ENCODE measurements around the gene RTN1.

RTN1 gene

DNA sequence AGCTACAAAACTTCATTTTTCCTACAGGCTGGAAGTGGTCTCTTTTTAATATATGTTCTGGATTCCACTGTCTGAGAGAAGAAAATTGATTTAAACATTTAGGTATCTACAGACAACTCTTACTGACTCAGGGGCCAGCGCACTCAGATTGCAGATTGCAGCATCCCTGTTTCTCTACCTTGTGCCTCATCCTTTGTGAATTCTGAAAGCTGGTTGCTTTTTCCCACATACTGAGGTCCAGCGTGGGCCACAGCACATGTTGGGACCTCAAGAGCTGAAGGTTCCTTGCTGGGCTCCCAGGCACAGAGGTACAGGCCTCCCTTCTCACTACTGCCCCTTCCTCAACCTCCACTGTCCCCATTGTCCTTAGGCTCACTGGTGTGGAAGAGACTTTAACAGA is 192.2 kb downstream of the RTN1 start:
- Histone ChIP-seq H3K27ac (ENCODE audit: poor library complexity, severe bottlenecking) (no peak overlapping the region), H3K4me1 (ENCODE audit: insufficient read depth, poor library complexity, severe bottlenecking) (no peaks in the 10 kb centered on the region), H3K9me3 (ENCODE audit: severe bottlenecking) (no peaks in the 10 kb centered on the region), H3K4me3 (ENCODE audit: severe bottlenecking) (no peak overlapping the region), H3K36me3 (ENCODE audit: low read depth) (no peaks in the 10 kb centered on the region), H3K27me3 (ENCODE audit: insufficient read depth, poor library complexity, severe bottlenecking) (peaks cover 3% of the 10 kb centered on the region)
- no peak for DNase-seq (ENCODE audit: low spot score)
- TF ChIP-seq, protein P1, sequence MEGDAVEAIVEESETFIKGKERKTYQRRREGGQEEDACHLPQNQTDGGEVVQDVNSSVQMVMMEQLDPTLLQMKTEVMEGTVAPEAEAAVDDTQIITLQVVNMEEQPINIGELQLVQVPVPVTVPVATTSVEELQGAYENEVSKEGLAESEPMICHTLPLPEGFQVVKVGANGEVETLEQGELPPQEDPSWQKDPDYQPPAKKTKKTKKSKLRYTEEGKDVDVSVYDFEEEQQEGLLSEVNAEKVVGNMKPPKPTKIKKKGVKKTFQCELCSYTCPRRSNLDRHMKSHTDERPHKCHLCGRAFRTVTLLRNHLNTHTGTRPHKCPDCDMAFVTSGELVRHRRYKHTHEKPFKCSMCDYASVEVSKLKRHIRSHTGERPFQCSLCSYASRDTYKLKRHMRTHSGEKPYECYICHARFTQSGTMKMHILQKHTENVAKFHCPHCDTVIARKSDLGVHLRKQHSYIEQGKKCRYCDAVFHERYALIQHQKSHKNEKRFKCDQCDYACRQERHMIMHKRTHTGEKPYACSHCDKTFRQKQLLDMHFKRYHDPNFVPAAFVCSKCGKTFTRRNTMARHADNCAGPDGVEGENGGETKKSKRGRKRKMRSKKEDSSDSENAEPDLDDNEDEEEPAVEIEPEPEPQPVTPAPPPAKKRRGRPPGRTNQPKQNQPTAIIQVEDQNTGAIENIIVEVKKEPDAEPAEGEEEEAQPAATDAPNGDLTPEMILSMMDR (IDR thresholded peaks at IDR 0.05; ENCODE audit: poor library complexity, severe bottlenecking), result no peak
- no peak for ATAC-seq (ENCODE audit: low read depth)

DNA sequence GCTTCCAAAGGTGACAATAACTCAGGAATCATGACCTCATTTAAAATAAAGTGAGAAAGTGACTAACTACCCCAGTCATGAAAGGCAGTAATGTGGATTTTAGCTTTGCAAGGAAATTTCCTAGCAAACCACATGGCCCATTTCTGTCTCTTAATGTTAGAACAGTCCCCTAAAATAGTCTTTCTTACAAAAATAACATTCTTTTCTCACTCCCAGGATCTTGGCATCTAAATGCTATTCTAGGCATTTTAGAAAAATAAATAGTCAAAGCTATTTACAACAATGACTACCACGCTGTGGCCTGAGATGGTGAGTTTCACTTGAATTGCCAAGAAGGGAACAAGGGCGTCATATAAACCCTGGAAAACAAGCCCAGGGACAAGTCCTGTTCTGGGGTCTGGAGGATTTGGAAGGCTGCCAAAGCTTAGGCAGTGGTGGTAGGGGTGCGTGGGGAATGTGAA is 192.8 kb downstream of the RTN1 start:
- TF ChIP-seq, protein P1 (IDR thresholded peaks at IDR 0.05; ENCODE audit: poor library complexity, severe bottlenecking), result no peak
- ATAC-seq (ENCODE audit: low read depth) (no peak), DNase-seq (ENCODE audit: low spot score) (no peak)

DNA sequence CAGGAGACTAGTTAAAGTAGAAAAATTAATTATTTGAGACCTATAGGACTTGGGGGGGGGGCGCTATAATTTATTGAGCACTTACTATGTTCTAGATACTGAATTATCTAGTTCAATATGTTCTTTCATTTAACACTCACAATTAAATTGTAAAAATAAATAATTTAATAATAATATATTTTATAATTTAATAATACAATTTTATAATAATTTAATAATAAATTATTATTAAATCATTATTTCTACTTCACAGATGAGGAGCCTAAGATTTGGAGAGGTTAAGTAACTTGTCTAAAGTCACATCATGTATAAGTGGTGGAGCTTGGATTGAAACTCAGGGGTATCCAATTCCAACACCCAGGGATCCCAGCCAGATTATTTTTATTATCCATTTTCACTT is 195.2 kb downstream of the RTN1 start:
- TF ChIP-seq, protein P1 (IDR thresholded peaks at IDR 0.05; ENCODE audit: poor library complexity, severe bottlenecking), result no peak

More for the DNA sequence above, 192.8 kb downstream of the RTN1 start:
- H3K27ac ChIP-seq (ENCODE audit: poor library complexity, severe bottlenecking), result no peak overlapping the region
- H3K36me3 ChIP-seq (ENCODE audit: low read depth), result no peaks in the 10 kb centered on the region
- H3K4me3 ChIP-seq (ENCODE audit: severe bottlenecking), result no peak overlapping the region
- H3K9me3 ChIP-seq (ENCODE audit: severe bottlenecking), result no peaks in the 10 kb centered on the region
- H3K27me3 ChIP-seq (ENCODE audit: insufficient read depth, poor library complexity, severe bottlenecking), result peaks cover 3% of the 10 kb centered on the region
- no peaks in the 10 kb centered on the region for H3K4me1 ChIP-seq (ENCODE audit: insufficient read depth, poor library complexity, severe bottlenecking)

DNA sequence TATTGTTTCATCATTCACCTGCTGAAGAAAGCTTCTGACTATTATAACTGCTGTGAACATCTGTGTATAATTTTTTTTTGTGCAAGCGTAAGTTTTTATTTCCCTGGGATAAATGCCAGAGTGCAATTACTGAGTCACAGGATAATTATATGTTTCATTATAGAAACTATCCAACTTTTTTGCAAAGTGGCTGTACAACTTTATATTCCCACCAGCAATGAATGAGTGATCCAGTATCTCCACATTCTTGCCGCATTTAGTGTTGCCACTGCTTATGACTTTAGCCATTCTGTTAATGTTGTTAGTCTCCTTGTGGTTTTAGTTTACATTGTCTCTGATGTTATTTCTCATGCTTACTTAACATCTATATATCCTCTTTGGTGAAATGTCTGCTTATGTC is 205.8 kb downstream of the RTN1 start:
- H3K36me3 ChIP-seq (ENCODE audit: low read depth), result no peaks in the 10 kb centered on the region
- no peaks in the 10 kb centered on the region for H3K27me3 ChIP-seq (ENCODE audit: insufficient read depth, poor library complexity, severe bottlenecking)
- H3K4me1 ChIP-seq (ENCODE audit: insufficient read depth, poor library complexity, severe bottlenecking), result no peaks in the 10 kb centered on the region
- peak overlapping the region; percentile 22 for H3K27ac ChIP-seq (ENCODE audit: poor library complexity, severe bottlenecking)
- H3K4me3 ChIP-seq (ENCODE audit: severe bottlenecking), result no peak overlapping the region
- DNase-seq (ENCODE audit: low spot score) (no peak), ATAC-seq (ENCODE audit: low read depth) (peak; percentile 88)
- TF ChIP-seq, protein P1 (IDR thresholded peaks at IDR 0.05; ENCODE audit: poor library complexity, severe bottlenecking), result no peak
- no peaks in the 10 kb centered on the region for H3K9me3 ChIP-seq (ENCODE audit: severe bottlenecking)

More for the DNA sequence above, 195.2 kb downstream of the RTN1 start:
- Histone ChIP-seq H3K9me3 (ENCODE audit: severe bottlenecking) (no peaks in the 10 kb centered on the region), H3K36me3 (ENCODE audit: low read depth) (no peaks in the 10 kb centered on the region), H3K4me1 (ENCODE audit: insufficient read depth, poor library complexity, severe bottlenecking) (no peaks in the 10 kb centered on the region), H3K27me3 (ENCODE audit: insufficient read depth, poor library complexity, severe bottlenecking) (peaks cover 3% of the 10 kb centered on the region), H3K4me3 (ENCODE audit: severe bottlenecking) (no peak overlapping the region), H3K27ac (ENCODE audit: poor library complexity, severe bottlenecking) (no peak overlapping the region)
- ATAC-seq (ENCODE audit: low read depth) (no peak), DNase-seq (ENCODE audit: low spot score) (no peak)

DNA sequence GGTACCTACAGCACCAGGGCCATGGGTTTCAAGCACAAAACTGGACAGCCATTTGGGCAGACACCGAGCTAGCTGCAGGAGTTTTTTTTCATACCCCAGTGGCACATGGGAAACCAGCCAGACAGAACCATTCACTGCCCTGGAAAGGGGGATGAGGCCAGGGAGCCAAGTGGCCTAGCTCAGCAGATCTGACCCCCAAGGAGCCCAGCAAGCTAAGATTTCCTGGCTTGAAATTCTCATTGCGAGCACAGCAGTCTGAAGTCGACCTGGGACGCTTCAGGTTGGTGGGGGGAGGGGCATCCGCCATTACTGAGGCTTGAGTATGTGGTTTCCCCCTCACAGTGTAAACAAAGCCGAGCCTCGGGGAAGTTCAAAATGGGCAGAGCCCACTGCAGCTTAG is 212.8 kb downstream of the RTN1 start:
- H3K9me3 ChIP-seq (ENCODE audit: severe bottlenecking), result no peaks in the 10 kb centered on the region
- H3K27me3 ChIP-seq (ENCODE audit: insufficient read depth, poor library complexity, severe bottlenecking), result peaks cover 3% of the 10 kb centered on the region
- no peak overlapping the region for H3K4me3 ChIP-seq (ENCODE audit: severe bottlenecking)
- ATAC-seq (ENCODE audit: low read depth), result no peak
- H3K36me3 ChIP-seq (ENCODE audit: low read depth), result no peaks in the 10 kb centered on the region
- no peaks in the 10 kb centered on the region for H3K4me1 ChIP-seq (ENCODE audit: insufficient read depth, poor library complexity, severe bottlenecking)
- TF ChIP-seq, protein P1 (IDR thresholded peaks at IDR 0.05; ENCODE audit: poor library complexity, severe bottlenecking), result no peak
- DNase-seq (ENCODE audit: low spot score), result no peak
- H3K27ac ChIP-seq (ENCODE audit: poor library complexity, severe bottlenecking), result no peak overlapping the region

All from RWPE2 (cell line).